Esophagus muscularis mucosa (tissue), 4 donors: ENCODE results near the gene KDM4D. TPM values are rescaled to one million over a fixed set of nuclear protein-coding genes. Genes with fewer than 3 reads are reported as not detected.

Experiments
- DNase-seq: peaks from one replicate; pipeline ENCODE4 v3.0.0-alpha.2; 2017; ENCODE audit errors: extremely low spot score
- H3K27ac ChIP-seq, 4 donors: fragments of 200-600 bp; sonication (generic); replicated peaks in 1 of 4; 1 replicate in 3 of 4; 2 replicates in 1 of 4; pipeline ENCODE4 v1.5.1; 2016 to 2019; ENCODE audit warnings: mild to moderate bottlenecking in 1 of 4
- H3K27me3 ChIP-seq, 4 donors: fragments of 200-600 bp; sonication (generic); one replicate each; pipeline versions ENCODE4 v1.5.1 to v1.6.0; 2016 to 2019
- H3K36me3 ChIP-seq, 4 donors: fragments of 200-600 bp; sonication (generic); one replicate each; pipeline ENCODE4 v1.5.1; 2016 to 2019
- H3K4me1 ChIP-seq, 4 donors: fragments of 200-600 bp; sonication (generic); one replicate each; pipeline ENCODE4 v1.5.1; 2016 to 2019
- H3K4me3 ChIP-seq, 4 donors: fragments of 200-600 bp; sonication (generic); 1 replicate in 2 of 4; 2 replicates in 2 of 4; pipeline ENCODE4 v1.5.1; 2016 to 2019; ENCODE audit warnings: mild to moderate bottlenecking in 4 of 4, moderate library complexity in 1 of 4
- H3K9me3 ChIP-seq, 4 donors: fragments of 200-600 bp; sonication (generic); 1 replicate in 3 of 4; 2 replicates in 1 of 4; pipeline ENCODE4 v1.5.1; 2016 to 2019
- EP300 ChIP-seq: sonication (generic); formaldehyde crosslinking; IDR thresholded peaks from one replicate; pipeline ENCODE4 v1.6.1; 2017; ENCODE audit warnings: antibody characterized with exemption
- POLR2A ChIP-seq: fragments of 450-650 bp; IDR thresholded peaks from one replicate; pipeline ENCODE4 v1.6.1; 2017; ENCODE audit warnings: antibody characterized with exemption, moderate library complexity, mild to moderate bottlenecking, low read depth
- POLR2AphosphoS5 ChIP-seq, 2 donors: sonication (generic); formaldehyde crosslinking; IDR thresholded peaks; one replicate each; pipeline ENCODE4 v1.6.1; 2017; ENCODE audit warnings: antibody characterized with exemption in 2 of 2
- WGBS: methylation state at CpG from one replicate; pipeline ENCODE4 v1.1.5; 2018; 5-methylcytosine and 5-hydroxymethylcytosine counted together
- intact Hi-C: fragments of 100-400 bp; cut with DNase I; formaldehyde crosslinking; loops from one replicate; pipeline ENCODE4 v1.15.1; 2023
- total RNA-seq, 4 donors: library from RNA; depleted of rRNA; stranded (reverse); fragments of >200 nt; gene quantifications; one replicate each; pipeline versions ENCODE4 v1.1.0 to v1.2.1, GENCODE V29; 2016
- TF ChIP-seq, protein P1 (sequence below), 3 experiments: fragments of 200-600 bp in 2 of 3; fragments of 450-650 bp in 1 of 3; sonication (generic) in 2 of 3; IDR thresholded peaks; one replicate each; pipeline ENCODE4 v1.5.1; 2017 to 2019; ENCODE audit warnings: antibody characterized with exemption in 3 of 3, mild to moderate bottlenecking in 2 of 3, moderate library complexity in 1 of 3

KDM4D gene
- total RNA-seq, 4 donors from 2014 or later, result under 0.01 to 0.58 (median 0.40) TPM

DNA sequence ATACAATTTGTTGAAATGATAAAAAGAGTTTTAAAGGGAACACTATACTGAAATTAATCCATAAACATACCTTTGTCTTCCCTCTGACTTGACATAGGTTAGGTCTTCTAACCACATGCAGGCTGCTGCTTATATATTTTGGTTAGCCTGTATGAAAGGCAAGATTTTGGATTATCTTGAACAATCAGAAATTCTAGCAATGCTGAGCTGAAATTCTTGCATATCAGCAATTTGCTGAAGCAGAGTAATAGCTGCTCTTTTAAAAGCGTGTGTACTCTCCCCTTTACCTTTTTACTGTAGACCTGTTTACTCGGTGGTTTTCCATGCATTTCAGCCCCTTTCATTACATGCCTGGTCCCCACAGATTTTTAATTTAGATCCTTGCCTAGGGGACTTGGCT, 34.2 kb upstream of the KDM4D start:
- H3K27me3 ChIP-seq, result no peaks in the 10 kb centered on the region
- H3K27ac ChIP-seq, result peak overlapping the region in 3 of 4 donors; percentile 74 to 83 (median 80)
- no peak overlapping the region for H3K4me3 ChIP-seq
- no peak for TF ChIP-seq POLR2AphosphoS5 (IDR thresholded peaks at IDR 0.05)
- TF ChIP-seq EP300, result no peak
- TF ChIP-seq POLR2A, result no peak
- TF ChIP-seq, protein P1, sequence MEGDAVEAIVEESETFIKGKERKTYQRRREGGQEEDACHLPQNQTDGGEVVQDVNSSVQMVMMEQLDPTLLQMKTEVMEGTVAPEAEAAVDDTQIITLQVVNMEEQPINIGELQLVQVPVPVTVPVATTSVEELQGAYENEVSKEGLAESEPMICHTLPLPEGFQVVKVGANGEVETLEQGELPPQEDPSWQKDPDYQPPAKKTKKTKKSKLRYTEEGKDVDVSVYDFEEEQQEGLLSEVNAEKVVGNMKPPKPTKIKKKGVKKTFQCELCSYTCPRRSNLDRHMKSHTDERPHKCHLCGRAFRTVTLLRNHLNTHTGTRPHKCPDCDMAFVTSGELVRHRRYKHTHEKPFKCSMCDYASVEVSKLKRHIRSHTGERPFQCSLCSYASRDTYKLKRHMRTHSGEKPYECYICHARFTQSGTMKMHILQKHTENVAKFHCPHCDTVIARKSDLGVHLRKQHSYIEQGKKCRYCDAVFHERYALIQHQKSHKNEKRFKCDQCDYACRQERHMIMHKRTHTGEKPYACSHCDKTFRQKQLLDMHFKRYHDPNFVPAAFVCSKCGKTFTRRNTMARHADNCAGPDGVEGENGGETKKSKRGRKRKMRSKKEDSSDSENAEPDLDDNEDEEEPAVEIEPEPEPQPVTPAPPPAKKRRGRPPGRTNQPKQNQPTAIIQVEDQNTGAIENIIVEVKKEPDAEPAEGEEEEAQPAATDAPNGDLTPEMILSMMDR (IDR thresholded peaks at IDR 0.05), result no peak
- no peaks in the 10 kb centered on the region for H3K36me3 ChIP-seq
- peaks cover 20 to 31% (median 25%) of the 10 kb centered on the region in 4 donors for H3K4me1 ChIP-seq
- intact Hi-C loops, result no loop called here
- no peak for DNase-seq
- WGBS, result 94% methylated on average over 2 of the region's 2 CpGs
- no peaks in the 10 kb centered on the region for H3K9me3 ChIP-seq

DNA sequence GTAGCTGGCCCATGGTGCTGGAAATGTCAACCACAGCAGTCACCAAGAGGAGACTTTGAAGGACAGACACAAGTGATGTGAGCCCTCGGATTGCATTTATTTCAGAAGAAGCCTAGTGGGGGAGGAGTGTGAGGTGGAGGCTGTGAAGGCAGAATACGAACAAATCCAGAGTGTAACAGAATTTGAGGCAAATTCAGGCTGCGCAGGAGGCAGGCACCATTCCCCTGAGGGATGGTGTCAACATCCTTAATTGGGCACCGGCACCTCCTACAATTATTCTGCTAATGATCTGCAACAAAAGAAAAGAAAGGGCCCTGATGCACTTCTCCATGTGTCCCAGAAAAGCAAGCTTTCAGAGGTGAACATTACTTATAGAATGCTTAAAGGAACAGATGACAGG, 32.4 kb upstream of the KDM4D start:
- H3K4me1 ChIP-seq, result peaks cover 16 to 21% (median 19%) of the 10 kb centered on the region in 4 donors
- intact Hi-C loops, result no loop called here
- H3K27ac ChIP-seq, result no peak overlapping the region
- H3K4me3 ChIP-seq, result no peak overlapping the region
- no peaks in the 10 kb centered on the region for H3K27me3 ChIP-seq
- H3K9me3 ChIP-seq, result no peaks in the 10 kb centered on the region
- WGBS, result 96% methylated on average over 4 of the region's 4 CpGs
- no peak for TF ChIP-seq POLR2A
- TF ChIP-seq POLR2AphosphoS5 (IDR thresholded peaks at IDR 0.05), result no peak
- no peaks in the 10 kb centered on the region for H3K36me3 ChIP-seq
- DNase-seq, result no peak

DNA sequence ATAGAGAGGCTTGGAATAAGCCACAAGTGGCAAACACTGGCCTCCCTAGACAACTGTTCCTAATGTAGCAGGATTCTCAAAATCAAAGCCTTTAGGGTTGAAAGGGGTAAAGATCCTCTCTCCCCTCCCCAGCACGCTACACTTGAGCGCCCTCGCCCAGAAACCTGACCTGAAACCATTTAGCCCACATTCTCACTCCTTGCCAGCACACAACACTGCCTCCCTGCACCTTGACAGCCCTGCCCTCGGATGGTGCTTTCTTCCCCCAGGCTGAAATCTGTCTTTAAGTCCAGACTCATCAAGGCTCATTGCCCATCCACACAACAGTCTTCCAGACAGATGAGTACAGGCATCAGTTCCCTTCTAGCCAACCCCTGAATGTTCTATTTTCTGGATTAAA, 26.7 kb upstream of the KDM4D start:
- H3K9me3 ChIP-seq, result no peaks in the 10 kb centered on the region
- no peaks in the 10 kb centered on the region for H3K36me3 ChIP-seq
- no peak overlapping the region for H3K27ac ChIP-seq
- H3K27me3 ChIP-seq, result no peaks in the 10 kb centered on the region
- WGBS, result 89% methylated on average over 4 of the region's 4 CpGs
- TF ChIP-seq POLR2A, result no peak
- DNase-seq, result peak; percentile 64
- H3K4me1 ChIP-seq, result no peaks in the 10 kb centered on the region
- intact Hi-C loops, result no loop called here
- no peak overlapping the region for H3K4me3 ChIP-seq

DNA sequence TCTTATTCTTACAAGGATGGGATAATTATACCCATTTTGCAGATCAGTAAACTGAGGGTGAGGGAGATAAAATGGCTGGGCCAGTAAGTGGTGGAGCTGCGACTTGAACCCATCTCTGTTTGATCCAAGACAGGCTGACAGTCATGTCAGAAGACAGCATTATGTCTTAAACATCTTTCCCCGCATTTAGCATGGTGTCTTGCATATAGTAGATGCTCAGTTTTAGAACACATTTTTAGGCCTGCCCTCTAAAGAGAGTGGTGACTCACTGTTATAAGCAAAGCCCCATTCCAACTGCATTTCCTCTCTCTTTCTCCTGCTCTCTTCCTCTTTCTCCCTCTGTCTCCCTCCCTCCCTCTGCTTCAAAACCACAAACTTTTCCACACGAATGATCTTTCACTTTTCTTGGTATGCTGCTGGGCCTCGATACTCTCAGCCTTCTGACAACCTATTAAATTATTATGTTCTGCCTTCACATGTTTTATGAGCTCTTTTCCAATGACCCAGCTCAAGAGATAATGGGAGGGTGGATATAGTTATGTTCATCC, 25.4 kb upstream of the KDM4D start:
- 68% methylated on average over 4 of the region's 4 CpGs for WGBS
- Histone ChIP-seq H3K27ac (no peak overlapping the region), H3K27me3 (no peaks in the 10 kb centered on the region), H3K36me3 (no peaks in the 10 kb centered on the region), H3K4me1 (no peaks in the 10 kb centered on the region), H3K9me3 (no peaks in the 10 kb centered on the region), H3K4me3 (no peak overlapping the region)
- TF ChIP-seq, protein P1 (IDR thresholded peaks at IDR 0.05), result no peak
- TF ChIP-seq POLR2A (no peak), EP300 (no peak), POLR2AphosphoS5 (IDR thresholded peaks at IDR 0.05) (no peak)
- intact Hi-C loops, result no loop called here
- no peak for DNase-seq

DNA sequence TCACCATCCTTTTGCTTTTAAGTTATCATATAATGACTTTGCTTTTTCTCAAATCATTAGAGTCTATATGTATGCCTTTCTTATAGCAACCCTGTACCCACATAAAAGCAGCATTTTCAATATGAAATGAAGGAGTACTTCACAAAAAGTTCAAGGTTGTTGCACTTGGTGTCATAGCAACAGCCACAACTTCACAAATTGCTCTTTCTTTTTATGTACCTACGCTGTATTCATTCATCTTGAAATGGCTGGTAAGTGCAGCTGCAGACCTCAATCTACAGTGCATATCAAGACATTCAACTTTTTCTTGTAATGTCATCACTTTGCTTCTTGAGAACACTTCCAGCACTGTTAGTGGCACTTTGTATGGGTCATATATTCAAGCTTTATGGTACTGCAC, 18.8 kb upstream of the KDM4D start:
- 32% methylated on average over 1 of the region's 1 CpG for WGBS
- H3K27ac ChIP-seq, result no peak overlapping the region
- H3K4me3 ChIP-seq, result no peak overlapping the region
- no peaks in the 10 kb centered on the region for H3K9me3 ChIP-seq
- no peaks in the 10 kb centered on the region for H3K27me3 ChIP-seq
- TF ChIP-seq POLR2AphosphoS5 (IDR thresholded peaks at IDR 0.05), result no peak
- TF ChIP-seq, protein P1 (IDR thresholded peaks at IDR 0.05), result no peak
- no peak for TF ChIP-seq EP300
- TF ChIP-seq POLR2A, result no peak
- no peaks in the 10 kb centered on the region for H3K4me1 ChIP-seq
- H3K36me3 ChIP-seq, result peaks cover 0 to 18% (median 12%) of the 10 kb centered on the region in 4 donors
- intact Hi-C loops, result no loop called here
- no peak for DNase-seq

DNA sequence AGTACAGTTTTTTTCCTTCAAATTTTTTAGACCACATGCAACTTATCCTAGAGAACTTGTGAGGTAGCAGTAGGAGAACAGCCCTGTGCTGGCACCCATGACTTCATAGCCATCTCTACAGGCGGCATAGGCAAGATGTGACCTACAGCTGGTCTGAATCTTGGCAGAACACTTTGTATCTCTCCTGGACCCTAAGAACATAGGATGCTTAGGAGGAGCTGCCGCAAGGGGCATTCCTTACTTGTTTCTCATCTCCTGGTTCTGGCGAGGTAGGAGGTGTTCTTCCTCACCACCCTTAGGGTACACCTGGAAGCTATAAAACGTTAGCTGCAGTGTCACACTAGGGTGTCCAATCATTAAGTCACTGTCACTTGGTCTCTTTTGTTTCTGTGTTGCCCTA, 16.5 kb upstream of the KDM4D start:
- no peak for TF ChIP-seq POLR2AphosphoS5 (IDR thresholded peaks at IDR 0.05)
- no peak for TF ChIP-seq EP300
- no peak for TF ChIP-seq POLR2A
- TF ChIP-seq, protein P1 (IDR thresholded peaks at IDR 0.05), result no peak
- Histone ChIP-seq H3K4me3 (no peak overlapping the region), H3K9me3 (no peaks in the 10 kb centered on the region), H3K27ac (no peak overlapping the region), H3K27me3 (no peaks in the 10 kb centered on the region), H3K4me1 (no peaks in the 10 kb centered on the region), H3K36me3 (peaks cover 11 to 40% (median 33%) of the 10 kb centered on the region in 4 donors)
- WGBS, result 65% methylated on average over 4 of the region's 4 CpGs
- DNase-seq, result no peak
- intact Hi-C loops, result no loop called here
